WTC11 (cell line): ENCODE data around the gene GFPT1. TPM values are rescaled to one million over a fixed set of nuclear protein-coding genes. Genes with fewer than 3 reads are reported as not detected.

ENCODE experiments used
- ATF3 ChIP-seq: sonication (generic); formaldehyde crosslinking; conservative IDR thresholded peaks from 2 replicates; pipeline ENCODE4 v1.8.1; 2022; ENCODE audit warnings: mild to moderate bottlenecking, missing genetic modification reagents
- EMX1 ChIP-seq: fragments of 250-450 bp; sonication (Bioruptor Pico); IDR thresholded peaks from 2 replicates; pipeline ENCODE4 v1.8.0; 2021; ENCODE audit warnings: mild to moderate bottlenecking
- HMGXB4 ChIP-seq: sonication (generic); formaldehyde crosslinking; IDR thresholded peaks from 2 replicates; pipeline ENCODE4 v1.8.1; 2023; ENCODE audit warnings: mild to moderate bottlenecking, moderate library complexity, missing genetic modification reagents
- IRF1 ChIP-seq: sonication (generic); formaldehyde crosslinking; IDR thresholded peaks from 2 replicates; pipeline ENCODE4 v1.8.0; 2023; ENCODE audit warnings: missing genetic modification reagents
- MLX ChIP-seq: sonication (generic); formaldehyde crosslinking; IDR thresholded peaks from 2 replicates; pipeline ENCODE4 v1.8.1; 2023; ENCODE audit warnings: mild to moderate bottlenecking, missing genetic modification reagents, moderate library complexity
- MXD4 ChIP-seq: fragments of 250-450 bp; sonication (Bioruptor Pico); IDR thresholded peaks from 2 replicates; pipeline ENCODE4 v1.8.0; 2021; ENCODE audit warnings: mild to moderate bottlenecking, moderate library complexity, borderline replicate concordance
- NR1H2 ChIP-seq: sonication (generic); formaldehyde crosslinking; IDR thresholded peaks from 2 replicates; pipeline ENCODE4 v1.9.0; 2021; ENCODE audit warnings: mild to moderate bottlenecking, moderate library complexity, missing genetic modification reagents
- NR2C2 ChIP-seq: sonication (generic); formaldehyde crosslinking; IDR thresholded peaks from 2 replicates; pipeline ENCODE4 v1.8.0; 2022; ENCODE audit warnings: mild to moderate bottlenecking, missing genetic modification reagents
- TEAD1 ChIP-seq: sonication (generic); formaldehyde crosslinking; IDR thresholded peaks from 2 replicates; pipeline ENCODE4 v1.8.0; 2022; ENCODE audit warnings: mild to moderate bottlenecking, missing genetic modification reagents
- ZNF671 ChIP-seq: fragments of 250-450 bp; sonication (Bioruptor Pico); IDR thresholded peaks from 2 replicates; pipeline ENCODE4 v1.8.0; 2021; ENCODE audit warnings: mild to moderate bottlenecking
- total RNA-seq: library from RNA; stranded (reverse); gene quantifications from 3 replicates; pipeline ENCODE4 v1.2.3, GENCODE V29; 2021
- TF ChIP-seq, protein P1 (sequence below): sonication (generic); formaldehyde crosslinking; IDR thresholded peaks from 2 replicates; pipeline ENCODE4 v1.8.0; 2022; ENCODE audit warnings: missing genetic modification reagents
- TF ChIP-seq, protein P2 (sequence below): fragments of 250-450 bp; sonication (Bioruptor Pico); IDR thresholded peaks from 2 replicates; pipeline ENCODE4 v1.9.0; 2021; ENCODE audit warnings: mild to moderate bottlenecking
- TF ChIP-seq, protein P3 (sequence below): fragments of 250-450 bp; sonication (Bioruptor Pico); IDR thresholded peaks from 2 replicates; pipeline ENCODE4 v2.1.2; 2022; ENCODE audit warnings: mild to moderate bottlenecking, moderate library complexity

Gene GFPT1
- total RNA-seq, 1 experiment from 2014 or later: 65.5 TPM

GRCh38 chr2:69386789-69387734 is at the start of gene GFPT1 (continued):
- TF ChIP-seq NR2C2 (CRISPR knock-in tag) (no peak), MLX (no peak), ZNF671 (CRISPR knock-in tag) (no peak), TEAD1 (CRISPR knock-in tag) (peak; percentile 70; the same call in 1 of the 2 replicates), IRF1 (CRISPR knock-in tag) (0 out of 2 replicates have a peak, but pooled peaks have one; percentile 75), ATF3 (no peak), HMGXB4 (CRISPR knock-in tag) (no peak; the same call in 1 of the 2 replicates), MXD4 (CRISPR knock-in tag) (no peak), EMX1 (no peak), NR1H2 (no peak)
- TF ChIP-seq, protein P1, sequence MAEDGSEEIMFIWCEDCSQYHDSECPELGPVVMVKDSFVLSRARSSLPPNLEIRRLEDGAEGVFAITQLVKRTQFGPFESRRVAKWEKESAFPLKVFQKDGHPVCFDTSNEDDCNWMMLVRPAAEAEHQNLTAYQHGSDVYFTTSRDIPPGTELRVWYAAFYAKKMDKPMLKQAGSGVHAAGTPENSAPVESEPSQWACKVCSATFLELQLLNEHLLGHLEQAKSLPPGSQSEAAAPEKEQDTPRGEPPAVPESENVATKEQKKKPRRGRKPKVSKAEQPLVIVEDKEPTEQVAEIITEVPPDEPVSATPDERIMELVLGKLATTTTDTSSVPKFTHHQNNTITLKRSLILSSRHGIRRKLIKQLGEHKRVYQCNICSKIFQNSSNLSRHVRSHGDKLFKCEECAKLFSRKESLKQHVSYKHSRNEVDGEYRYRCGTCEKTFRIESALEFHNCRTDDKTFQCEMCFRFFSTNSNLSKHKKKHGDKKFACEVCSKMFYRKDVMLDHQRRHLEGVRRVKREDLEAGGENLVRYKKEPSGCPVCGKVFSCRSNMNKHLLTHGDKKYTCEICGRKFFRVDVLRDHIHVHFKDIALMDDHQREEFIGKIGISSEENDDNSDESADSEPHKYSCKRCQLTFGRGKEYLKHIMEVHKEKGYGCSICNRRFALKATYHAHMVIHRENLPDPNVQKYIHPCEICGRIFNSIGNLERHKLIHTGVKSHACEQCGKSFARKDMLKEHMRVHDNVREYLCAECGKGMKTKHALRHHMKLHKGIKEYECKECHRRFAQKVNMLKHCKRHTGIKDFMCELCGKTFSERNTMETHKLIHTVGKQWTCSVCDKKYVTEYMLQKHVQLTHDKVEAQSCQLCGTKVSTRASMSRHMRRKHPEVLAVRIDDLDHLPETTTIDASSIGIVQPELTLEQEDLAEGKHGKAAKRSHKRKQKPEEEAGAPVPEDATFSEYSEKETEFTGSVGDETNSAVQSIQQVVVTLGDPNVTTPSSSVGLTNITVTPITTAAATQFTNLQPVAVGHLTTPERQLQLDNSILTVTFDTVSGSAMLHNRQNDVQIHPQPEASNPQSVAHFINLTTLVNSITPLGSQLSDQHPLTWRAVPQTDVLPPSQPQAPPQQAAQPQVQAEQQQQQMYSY (CRISPR knock-in tag): no peak
- TF ChIP-seq, protein P2, sequence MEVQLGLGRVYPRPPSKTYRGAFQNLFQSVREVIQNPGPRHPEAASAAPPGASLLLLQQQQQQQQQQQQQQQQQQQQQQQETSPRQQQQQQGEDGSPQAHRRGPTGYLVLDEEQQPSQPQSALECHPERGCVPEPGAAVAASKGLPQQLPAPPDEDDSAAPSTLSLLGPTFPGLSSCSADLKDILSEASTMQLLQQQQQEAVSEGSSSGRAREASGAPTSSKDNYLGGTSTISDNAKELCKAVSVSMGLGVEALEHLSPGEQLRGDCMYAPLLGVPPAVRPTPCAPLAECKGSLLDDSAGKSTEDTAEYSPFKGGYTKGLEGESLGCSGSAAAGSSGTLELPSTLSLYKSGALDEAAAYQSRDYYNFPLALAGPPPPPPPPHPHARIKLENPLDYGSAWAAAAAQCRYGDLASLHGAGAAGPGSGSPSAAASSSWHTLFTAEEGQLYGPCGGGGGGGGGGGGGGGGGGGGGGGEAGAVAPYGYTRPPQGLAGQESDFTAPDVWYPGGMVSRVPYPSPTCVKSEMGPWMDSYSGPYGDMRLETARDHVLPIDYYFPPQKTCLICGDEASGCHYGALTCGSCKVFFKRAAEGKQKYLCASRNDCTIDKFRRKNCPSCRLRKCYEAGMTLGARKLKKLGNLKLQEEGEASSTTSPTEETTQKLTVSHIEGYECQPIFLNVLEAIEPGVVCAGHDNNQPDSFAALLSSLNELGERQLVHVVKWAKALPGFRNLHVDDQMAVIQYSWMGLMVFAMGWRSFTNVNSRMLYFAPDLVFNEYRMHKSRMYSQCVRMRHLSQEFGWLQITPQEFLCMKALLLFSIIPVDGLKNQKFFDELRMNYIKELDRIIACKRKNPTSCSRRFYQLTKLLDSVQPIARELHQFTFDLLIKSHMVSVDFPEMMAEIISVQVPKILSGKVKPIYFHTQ (CRISPR knock-in tag): no peak
- TF ChIP-seq, protein P3, sequence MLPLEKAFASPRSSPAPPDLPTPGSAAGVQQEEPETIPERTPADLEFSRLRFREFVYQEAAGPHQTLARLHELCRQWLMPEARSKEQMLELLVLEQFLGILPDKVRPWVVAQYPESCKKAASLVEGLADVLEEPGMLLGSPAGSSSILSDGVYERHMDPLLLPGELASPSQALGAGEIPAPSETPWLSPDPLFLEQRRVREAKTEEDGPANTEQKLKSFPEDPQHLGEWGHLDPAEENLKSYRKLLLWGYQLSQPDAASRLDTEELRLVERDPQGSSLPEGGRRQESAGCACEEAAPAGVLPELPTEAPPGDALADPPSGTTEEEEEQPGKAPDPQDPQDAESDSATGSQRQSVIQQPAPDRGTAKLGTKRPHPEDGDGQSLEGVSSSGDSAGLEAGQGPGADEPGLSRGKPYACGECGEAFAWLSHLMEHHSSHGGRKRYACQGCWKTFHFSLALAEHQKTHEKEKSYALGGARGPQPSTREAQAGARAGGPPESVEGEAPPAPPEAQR (CRISPR knock-in tag): no peak
- TF ChIP-seq, all 79 proteins: peak for 30
